DND-41 (cell line): ENCODE measurements around the gene KLHL1.
"Not testable (repeated sequence)": the region's sequence is repeated elsewhere in the genome, so short reads cannot be mapped to it uniquely, and the experiment has no call there.

Experiments
- ATAC-seq: fragments of 200-7000 bp; cut with Tn5 transposase; 3 replicates; pipeline ENCODE4 v1.9.1; 2021; ENCODE audit warnings: low read depth; ENCODE audit not compliant: insufficient read depth
- DNase-seq: peaks from one replicate; pipeline ENCODE4 v3.0.0-alpha.2; 2020
- H2AFZ ChIP-seq: 2 replicates; pipeline ENCODE4 v1.6.0; 2012; ENCODE audit warnings: low read depth, low read length
- H3K27ac ChIP-seq: 2 replicates; pipeline ENCODE4 v1.5.1; 2012; ENCODE audit warnings: low read length, inconsistent platforms
- H3K27me3 ChIP-seq: fragments of 200-600 bp; sonication (generic); 2 replicates; pipeline ENCODE4 v1.6.0; 2012; ENCODE audit warnings: low read length, mild to moderate bottlenecking, inconsistent platforms; ENCODE audit not compliant: insufficient read depth, poor library complexity
- H3K36me3 ChIP-seq: 2 replicates; pipeline ENCODE4 v1.5.1; 2012; ENCODE audit warnings: low read length, inconsistent platforms; ENCODE audit not compliant: insufficient read depth
- H3K4me1 ChIP-seq: 2 replicates; pipeline ENCODE4 v1.5.1; 2012; ENCODE audit warnings: mild to moderate bottlenecking, low read length; ENCODE audit not compliant: insufficient read depth
- H3K4me2 ChIP-seq: 2 replicates; pipeline ENCODE4 v1.6.0; 2012; ENCODE audit warnings: mild to moderate bottlenecking, moderate library complexity, low read length, inconsistent platforms; ENCODE audit not compliant: insufficient read depth
- H3K4me3 ChIP-seq, 2 experiments: fragments of 200-600 bp in 1 of 2; shearing (Covaris generic) in 1 of 2; 2 replicates each; pipeline ENCODE4 v1.5.1; 2012 to 2016; ENCODE audit warnings: inconsistent platforms in 2 of 2, low read length in 2 of 2, mild to moderate bottlenecking in 2 of 2, low read depth in 1 of 2, moderate library complexity in 1 of 2
- H3K79me2 ChIP-seq: 2 replicates; pipeline ENCODE4 v1.6.0; 2012; ENCODE audit warnings: low read length, inconsistent platforms; ENCODE audit not compliant: insufficient read depth
- H3K9ac ChIP-seq: 2 replicates; pipeline ENCODE4 v1.6.0; 2012; ENCODE audit warnings: low read depth, mild to moderate bottlenecking, inconsistent platforms, low read length, moderate library complexity
- H3K9me3 ChIP-seq: 2 replicates; pipeline ENCODE4 v1.5.1; 2012; ENCODE audit warnings: low read length, moderate library complexity, mild to moderate bottlenecking, inconsistent platforms; ENCODE audit not compliant: insufficient read depth, severe bottlenecking
- H4K20me1 ChIP-seq: 2 replicates; pipeline ENCODE4 v1.6.0; 2012; ENCODE audit warnings: low read length; ENCODE audit not compliant: insufficient read depth
- EZH2 ChIP-seq: IDR thresholded peaks from 3 replicates; pipeline ENCODE4 v1.6.1; 2012; ENCODE audit warnings: borderline replicate concordance, low read depth, mild to moderate bottlenecking, moderate library complexity, low read length, inconsistent platforms; ENCODE audit not compliant: severe bottlenecking
- TF ChIP-seq, protein P1 (sequence below): IDR thresholded peaks from 2 replicates; pipeline ENCODE4 v1.5.1; 2012; ENCODE audit warnings: borderline replicate concordance, low read length, moderate library complexity, mild to moderate bottlenecking; ENCODE audit not compliant: poor library complexity, severe bottlenecking; ENCODE audit errors: extremely low read depth

Gene KLHL1

DNA sequence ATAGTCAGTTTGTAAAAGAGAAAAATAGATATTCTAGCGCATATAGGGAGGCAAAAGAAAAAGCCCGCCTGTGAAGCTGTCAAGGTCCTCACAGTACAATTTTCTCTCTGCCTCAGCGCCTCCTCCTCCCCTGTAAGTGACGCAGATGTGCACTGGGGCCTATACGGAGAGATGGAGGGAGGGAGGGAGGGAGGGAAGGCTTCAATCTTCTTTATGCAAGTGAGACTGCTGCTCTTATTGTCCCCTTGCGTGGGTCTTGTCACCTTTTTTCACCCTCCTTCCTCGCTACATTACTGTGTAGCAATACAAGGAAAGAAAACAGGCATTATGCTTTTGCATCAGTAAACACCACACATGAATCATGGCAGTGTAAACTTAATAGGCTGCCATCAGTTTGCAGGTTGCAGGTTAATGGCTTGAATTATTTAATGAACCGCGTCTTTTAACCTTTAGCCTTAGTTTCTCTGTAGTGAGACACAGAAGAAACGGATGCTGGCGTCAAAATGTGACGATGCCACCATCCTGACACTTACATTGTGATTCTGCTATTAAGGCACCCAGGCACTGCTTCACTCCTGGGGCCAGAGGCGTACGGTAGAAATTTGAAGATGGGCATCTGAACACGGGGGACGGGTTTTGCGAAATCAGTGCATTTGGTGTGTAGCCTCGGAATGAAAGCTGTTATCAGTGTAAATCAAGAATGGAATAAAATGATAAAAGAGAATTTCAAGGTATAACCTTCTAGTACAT lies at the start of gene KLHL1:
KLHL1 (minus strand) TSS at position 97 of the 750 bp plus-strand sequence. CDS start 753 bp downstream, outside the sequence.
- Histone ChIP-seq H4K20me1 (no peaks in the 10 kb centered on the region), H3K27me3 (no peaks in the 10 kb centered on the region), H3K9me3 (no peaks in the 10 kb centered on the region), H3K4me1 (no peaks in the 10 kb centered on the region), H3K9ac (no peak within 1 kb of the TSS), H3K36me3 (no peaks in the 10 kb centered on the region), H3K27ac (no peak within 1 kb of the TSS), H3K4me2 (no peak within 1 kb of the TSS), H3K4me3 (no peak within 1 kb of the TSS), H2AFZ (no peak within 1 kb of the TSS), H3K79me2 (no peaks in the 10 kb centered on the region)
- DNase-seq (no peak), ATAC-seq (no peak)
- TF ChIP-seq, protein P1, sequence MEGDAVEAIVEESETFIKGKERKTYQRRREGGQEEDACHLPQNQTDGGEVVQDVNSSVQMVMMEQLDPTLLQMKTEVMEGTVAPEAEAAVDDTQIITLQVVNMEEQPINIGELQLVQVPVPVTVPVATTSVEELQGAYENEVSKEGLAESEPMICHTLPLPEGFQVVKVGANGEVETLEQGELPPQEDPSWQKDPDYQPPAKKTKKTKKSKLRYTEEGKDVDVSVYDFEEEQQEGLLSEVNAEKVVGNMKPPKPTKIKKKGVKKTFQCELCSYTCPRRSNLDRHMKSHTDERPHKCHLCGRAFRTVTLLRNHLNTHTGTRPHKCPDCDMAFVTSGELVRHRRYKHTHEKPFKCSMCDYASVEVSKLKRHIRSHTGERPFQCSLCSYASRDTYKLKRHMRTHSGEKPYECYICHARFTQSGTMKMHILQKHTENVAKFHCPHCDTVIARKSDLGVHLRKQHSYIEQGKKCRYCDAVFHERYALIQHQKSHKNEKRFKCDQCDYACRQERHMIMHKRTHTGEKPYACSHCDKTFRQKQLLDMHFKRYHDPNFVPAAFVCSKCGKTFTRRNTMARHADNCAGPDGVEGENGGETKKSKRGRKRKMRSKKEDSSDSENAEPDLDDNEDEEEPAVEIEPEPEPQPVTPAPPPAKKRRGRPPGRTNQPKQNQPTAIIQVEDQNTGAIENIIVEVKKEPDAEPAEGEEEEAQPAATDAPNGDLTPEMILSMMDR = no peak
- no peak for TF ChIP-seq EZH2

DNA sequence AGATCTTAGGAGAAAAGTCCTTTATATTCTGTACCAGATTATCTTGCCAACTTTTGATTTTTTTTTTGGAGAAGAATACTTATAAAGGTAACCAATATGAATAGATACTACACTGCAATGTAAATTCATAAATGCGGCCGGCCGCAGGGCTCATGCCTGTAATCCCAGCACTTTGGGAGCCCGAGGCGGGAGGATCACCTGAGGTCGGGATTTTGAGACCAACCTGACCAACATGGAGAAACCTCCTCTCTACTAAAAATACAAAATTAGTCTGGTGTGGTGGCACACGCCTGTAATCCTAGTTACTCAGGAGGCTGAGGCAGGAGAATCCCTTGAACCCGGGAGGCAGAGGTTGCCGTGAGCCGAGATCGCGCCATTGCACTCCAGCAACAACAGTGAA lies 34.4 kb upstream of the KLHL1 start:
- H3K9ac ChIP-seq, H3K27me3 ChIP-seq, H3K4me3 ChIP-seq, H3K27ac ChIP-seq, H3K9me3 ChIP-seq, H3K4me1 ChIP-seq, H3K4me2 ChIP-seq, H3K36me3 ChIP-seq, H4K20me1 ChIP-seq, DNase-seq, ATAC-seq, H2AFZ ChIP-seq, H3K79me2 ChIP-seq: not testable (repeated sequence)

DNA sequence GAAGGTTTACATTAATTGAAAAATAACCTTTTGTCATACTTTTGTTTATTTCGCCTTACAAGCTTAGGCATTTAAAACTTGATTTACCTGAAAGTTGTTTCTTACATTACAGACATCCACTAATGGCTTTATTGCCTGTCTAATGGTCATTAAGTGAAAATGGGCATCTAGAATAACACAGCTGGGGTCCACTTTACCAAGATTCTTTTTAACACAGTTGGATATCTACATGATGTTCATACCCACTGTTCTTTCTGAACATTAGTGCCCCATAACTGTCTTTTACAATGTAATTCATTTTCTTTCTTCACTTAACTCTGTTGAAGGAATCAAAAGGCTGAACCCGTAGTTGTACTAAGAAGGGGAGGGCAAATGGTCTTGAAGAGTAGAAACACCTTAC lies 19.8 kb upstream of the KLHL1 start:
- no peaks in the 10 kb centered on the region for H3K27me3 ChIP-seq
- no peaks in the 10 kb centered on the region for H3K79me2 ChIP-seq
- no peaks in the 10 kb centered on the region for H3K4me1 ChIP-seq
- H3K27ac ChIP-seq = no peak overlapping the region
- no peak for ATAC-seq
- H3K36me3 ChIP-seq = no peaks in the 10 kb centered on the region
- H3K9ac ChIP-seq = no peak overlapping the region
- no peak overlapping the region for H2AFZ ChIP-seq
- H3K4me2 ChIP-seq = no peak overlapping the region
- H4K20me1 ChIP-seq = no peaks in the 10 kb centered on the region
- no peak for DNase-seq
- no peaks in the 10 kb centered on the region for H3K9me3 ChIP-seq
- TF ChIP-seq EZH2 = no peak
- TF ChIP-seq, protein P1 = no peak
- H3K4me3 ChIP-seq = no peak overlapping the region

GRCh38 chr13:70125693-70126092 lies 17.4 kb upstream of the KLHL1 start:
- H3K36me3 ChIP-seq = no peaks in the 10 kb centered on the region
- H3K79me2 ChIP-seq = no peaks in the 10 kb centered on the region
- H2AFZ ChIP-seq = no peak overlapping the region
- H3K27ac ChIP-seq = no peak overlapping the region
- H3K9ac ChIP-seq = no peak overlapping the region
- no peak overlapping the region for H3K4me2 ChIP-seq
- H3K27me3 ChIP-seq = no peaks in the 10 kb centered on the region
- ATAC-seq (no peak), DNase-seq (no peak)
- no peak overlapping the region for H3K4me3 ChIP-seq
- TF ChIP-seq, protein P1 = no peak
- no peak for TF ChIP-seq EZH2
- H3K9me3 ChIP-seq = no peaks in the 10 kb centered on the region
- no peaks in the 10 kb centered on the region for H4K20me1 ChIP-seq
- H3K4me1 ChIP-seq = no peaks in the 10 kb centered on the region
